PC-9 (cell line): Measurements from ENCODE around the gene KLF7. TPM values are rescaled to one million over a fixed set of nuclear protein-coding genes. Genes with fewer than 3 reads are reported as not detected.

Experiments used
- BruUV-seq: library from RNA; stranded (reverse); fragments of 400-500 nt; replicated peaks from 2 replicates; lab custom pipeline; 2021; lab: Mats Ljungman, UMichigan
- CTCF ChIA-PET: fragments of 300-600 bp; sonication (Branson Sonifier 250); formaldehyde crosslinking; loops from one replicate; lab custom pipeline; 2022; ENCODE audit warnings: antibody characterized with exemption; lab: Charles Lee
- POLR2A ChIA-PET: fragments of 300-600 bp; sonication (Branson Sonifier 250); formaldehyde crosslinking; loops from one replicate; lab custom pipeline; 2022; ENCODE audit warnings: antibody characterized with exemption; ENCODE audit not compliant: unreplicated experiment; lab: Charles Lee
- DNase-seq, 2 experiments: peaks; one replicate each; pipeline versions ENCODE4 v3.0.0 to v3.0.0-alpha.2; 2015 to 2022; ENCODE audit warnings: mixed read lengths in 1 of 2
- H2AFZ ChIP-seq: fragments of 200-600 bp; sonication (generic); 2 replicates; pipeline ENCODE4 v1.8.1; 2017; ENCODE audit warnings: antibody characterized with exemption
- H3F3A ChIP-seq: fragments of 200-600 bp; sonication (generic); 2 replicates; pipeline ENCODE4 v1.8.1; 2017; ENCODE audit warnings: antibody characterized with exemption, mild to moderate bottlenecking, low read depth; ENCODE audit not compliant: insufficient read depth
- H3K27ac ChIP-seq: fragments of 200-600 bp; sonication (generic); 2 replicates; pipeline ENCODE4 v1.6.1; 2016; ENCODE audit warnings: mixed run types
- H3K27me3 ChIP-seq: fragments of 200-600 bp; sonication (generic); 2 replicates; pipeline ENCODE4 v1.6.1; 2016; ENCODE audit warnings: low read depth, mixed run types; ENCODE audit not compliant: insufficient read depth
- H3K36me3 ChIP-seq: fragments of 200-600 bp; sonication (generic); 2 replicates; pipeline ENCODE4 v1.6.1; 2016; ENCODE audit warnings: low read depth, mixed run types
- H3K4me1 ChIP-seq: fragments of 200-600 bp; sonication (generic); replicated peaks from 2 replicates; pipeline ENCODE4 v1.6.1; 2016; ENCODE audit warnings: mixed run types; ENCODE audit not compliant: insufficient read depth
- H3K4me2 ChIP-seq: fragments of 200-600 bp; sonication (generic); 2 replicates; pipeline ENCODE4 v1.6.1; 2017; ENCODE audit warnings: mixed run types
- H3K4me3 ChIP-seq: fragments of 200-600 bp; sonication (generic); 2 replicates; pipeline ENCODE4 v1.6.1; 2016; ENCODE audit warnings: mixed run types
- H3K79me2 ChIP-seq: fragments of 200-600 bp; sonication (generic); 2 replicates; pipeline ENCODE4 v1.6.1; 2017; ENCODE audit warnings: low read depth, mixed run types
- H3K9me2 ChIP-seq: fragments of 200-600 bp; sonication (generic); 2 replicates; pipeline ENCODE4 v1.8.1; 2017; ENCODE audit warnings: mild to moderate bottlenecking; ENCODE audit not compliant: insufficient read depth
- H3K9me3 ChIP-seq: fragments of 200-600 bp; sonication (generic); 2 replicates; pipeline ENCODE4 v1.8.1; 2016; ENCODE audit warnings: low read depth; ENCODE audit not compliant: insufficient read depth
- H4K20me1 ChIP-seq: fragments of 200-600 bp; sonication (generic); 2 replicates; pipeline ENCODE4 v1.8.1; 2017; ENCODE audit not compliant: insufficient read depth
- CTCF ChIP-seq: fragments of 200-600 bp; sonication (generic); conservative IDR thresholded peaks from 2 replicates; pipeline ENCODE4 v1.6.1; 2017; ENCODE audit warnings: mixed run types, antibody characterized with exemption, mild to moderate bottlenecking, moderate library complexity
- EZH2 ChIP-seq: fragments of 200-600 bp; sonication (generic); IDR thresholded peaks from 2 replicates; pipeline ENCODE4 v1.8.0; 2017; ENCODE audit warnings: antibody characterized with exemption, low read depth
- intact Hi-C: fragments of 100-400 bp; cut with micrococcal nuclease; formaldehyde crosslinking; loops from one replicate; pipeline ENCODE4 v1.10.0; 2022; ENCODE audit not compliant: unreplicated experiment
- total RNA-seq: library from RNA; stranded (reverse); gene quantifications from 2 replicates; pipeline ENCODE4 v1.2.3, GENCODE V29; 2021

Gene KLF7
- total RNA-seq, 1 experiment from 2014 or later = 20.0 TPM

- POLR2A ChIA-PET = no interaction called here
- Histone ChIP-seq H3K4me1 (no peaks in the 10 kb centered on the region; the same call in 1 of the 2 replicates), H3K36me3 (no peaks in the 10 kb centered on the region), H3K4me3 (no peak overlapping the region), H3K27me3 (no peaks in the 10 kb centered on the region), H3K9me3 (no peaks in the 10 kb centered on the region), H4K20me1 (no peaks in the 10 kb centered on the region), H3K4me2 (no peak overlapping the region), H3K27ac (no peak overlapping the region), H3K79me2 (peaks cover 9% of the 10 kb centered on the region; the same call in 1 of the 2 replicates), H3K9me2 (no peaks in the 10 kb centered on the region), H3F3A (no peaks in the 10 kb centered on the region), H2AFZ (no peak overlapping the region)
- CTCF ChIA-PET = no interaction called here
- no peak for DNase-seq
- TF ChIP-seq EZH2 (no peak), CTCF (no peak)
- intact Hi-C loops = no loop called here
- no TSS peak for BruUV-seq
Observed at GRCh38 chr2:207135801-207136457, 29.8 kb downstream of the KLF7 start.

GRCh38 chr2:207135340-207135739 lies 30.4 kb downstream of the KLF7 start:
- H3K4me3 ChIP-seq = no peak overlapping the region
- DNase-seq = peak in 1 of 2 experiments; percentile 46
- H3K9me3 ChIP-seq = no peaks in the 10 kb centered on the region
- peaks cover 9% of the 10 kb centered on the region; the same call in 1 of the 2 replicates for H3K79me2 ChIP-seq
- CTCF ChIA-PET = no interaction called here
- no peak overlapping the region for H2AFZ ChIP-seq
- H4K20me1 ChIP-seq = no peaks in the 10 kb centered on the region
- no peaks in the 10 kb centered on the region for H3K27me3 ChIP-seq
- H3K27ac ChIP-seq = no peak overlapping the region
- no peak overlapping the region for H3K4me2 ChIP-seq
- POLR2A ChIA-PET = no interaction called here
- no peaks in the 10 kb centered on the region; the same call in 1 of the 2 replicates for H3K4me1 ChIP-seq
- BruUV-seq = no TSS peak
- intact Hi-C loops = no loop called here
- no peaks in the 10 kb centered on the region for H3F3A ChIP-seq
- no peaks in the 10 kb centered on the region for H3K9me2 ChIP-seq
- TF ChIP-seq EZH2 (no peak), CTCF (no peak)
- H3K36me3 ChIP-seq = no peaks in the 10 kb centered on the region

- no peaks in the 10 kb centered on the region; the same call in 1 of the 2 replicates for H3K4me1 ChIP-seq
- CTCF ChIA-PET = no interaction called here
- peak in 1 of 2 experiments; percentile 14 for DNase-seq
Observed at GRCh38 chr2:207133820-207134519, 31.8 kb downstream of the KLF7 start.

More at GRCh38 chr2:207133820-207134519, 31.8 kb downstream of the KLF7 start:
- Histone ChIP-seq H3K9me2 (no peaks in the 10 kb centered on the region), H3F3A (no peaks in the 10 kb centered on the region), H3K27me3 (no peaks in the 10 kb centered on the region), H3K27ac (no peak overlapping the region), H2AFZ (no peak overlapping the region), H3K79me2 (peaks cover 9% of the 10 kb centered on the region; the same call in 1 of the 2 replicates), H3K36me3 (no peaks in the 10 kb centered on the region), H4K20me1 (no peaks in the 10 kb centered on the region), H3K9me3 (no peaks in the 10 kb centered on the region), H3K4me3 (no peak overlapping the region), H3K4me2 (no peak overlapping the region)
- POLR2A ChIA-PET = no interaction called here
- BruUV-seq = no TSS peak
- no peak for TF ChIP-seq CTCF
- no peak for TF ChIP-seq EZH2
- intact Hi-C loops = no loop called here
